ENCODE measurements around the gene KDM4C. TPM values are rescaled to one million over a fixed set of nuclear protein-coding genes. Genes with fewer than 3 reads are reported as not detected.

The KDM4C gene
- total RNA-seq, 4 donors from 2014 or later = 39.0 to 113 (median 43.9) TPM

- DNase-seq (ENCODE audit: low spot score in 2 of 2) = peak; percentile 68 to 81
- Histone ChIP-seq H3K4me1 (no peaks in the 10 kb centered on the region), H3K27ac (no peak overlapping the region), H3K4me3 (peak overlapping the region; percentile 39), H3K27me3 (no peaks in the 10 kb centered on the region), H3K36me3 (no peaks in the 10 kb centered on the region), H3K9me3 (no peaks in the 10 kb centered on the region)
- TF ChIP-seq EP300 (IDR thresholded peaks at IDR 0.05) (no peak), POLR2A (IDR thresholded peaks at IDR 0.05) (no peak), POLR2AphosphoS5 (IDR thresholded peaks at IDR 0.05) (no peak)
- TF ChIP-seq, protein P1, sequence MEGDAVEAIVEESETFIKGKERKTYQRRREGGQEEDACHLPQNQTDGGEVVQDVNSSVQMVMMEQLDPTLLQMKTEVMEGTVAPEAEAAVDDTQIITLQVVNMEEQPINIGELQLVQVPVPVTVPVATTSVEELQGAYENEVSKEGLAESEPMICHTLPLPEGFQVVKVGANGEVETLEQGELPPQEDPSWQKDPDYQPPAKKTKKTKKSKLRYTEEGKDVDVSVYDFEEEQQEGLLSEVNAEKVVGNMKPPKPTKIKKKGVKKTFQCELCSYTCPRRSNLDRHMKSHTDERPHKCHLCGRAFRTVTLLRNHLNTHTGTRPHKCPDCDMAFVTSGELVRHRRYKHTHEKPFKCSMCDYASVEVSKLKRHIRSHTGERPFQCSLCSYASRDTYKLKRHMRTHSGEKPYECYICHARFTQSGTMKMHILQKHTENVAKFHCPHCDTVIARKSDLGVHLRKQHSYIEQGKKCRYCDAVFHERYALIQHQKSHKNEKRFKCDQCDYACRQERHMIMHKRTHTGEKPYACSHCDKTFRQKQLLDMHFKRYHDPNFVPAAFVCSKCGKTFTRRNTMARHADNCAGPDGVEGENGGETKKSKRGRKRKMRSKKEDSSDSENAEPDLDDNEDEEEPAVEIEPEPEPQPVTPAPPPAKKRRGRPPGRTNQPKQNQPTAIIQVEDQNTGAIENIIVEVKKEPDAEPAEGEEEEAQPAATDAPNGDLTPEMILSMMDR (IDR thresholded peaks at IDR 0.05) = no peak
- WGBS = 32% methylated on average over 37 of the region's 61 CpGs
Measured at GRCh38 chr9:6715755-6716643, 41.8 kb upstream of the KDM4C start.

GRCh38 chr9:6716766-6717165 is 41.0 kb upstream of the KDM4C start:
- WGBS = 91% methylated on average over 9 of the region's 9 CpGs
- no peak for DNase-seq (ENCODE audit: low spot score in 2 of 2)
- TF ChIP-seq, protein P1 (IDR thresholded peaks at IDR 0.05) = no peak
- TF ChIP-seq POLR2A (IDR thresholded peaks at IDR 0.05) = no peak
- no peak for TF ChIP-seq EP300 (IDR thresholded peaks at IDR 0.05)
- TF ChIP-seq POLR2AphosphoS5 (IDR thresholded peaks at IDR 0.05) = no peak
- no peaks in the 10 kb centered on the region for H3K9me3 ChIP-seq
- no peak overlapping the region for H3K27ac ChIP-seq
- H3K4me3 ChIP-seq = peak overlapping the region; percentile 39
- H3K27me3 ChIP-seq = no peaks in the 10 kb centered on the region
- H3K36me3 ChIP-seq = no peaks in the 10 kb centered on the region
- no peaks in the 10 kb centered on the region for H3K4me1 ChIP-seq

DNA sequence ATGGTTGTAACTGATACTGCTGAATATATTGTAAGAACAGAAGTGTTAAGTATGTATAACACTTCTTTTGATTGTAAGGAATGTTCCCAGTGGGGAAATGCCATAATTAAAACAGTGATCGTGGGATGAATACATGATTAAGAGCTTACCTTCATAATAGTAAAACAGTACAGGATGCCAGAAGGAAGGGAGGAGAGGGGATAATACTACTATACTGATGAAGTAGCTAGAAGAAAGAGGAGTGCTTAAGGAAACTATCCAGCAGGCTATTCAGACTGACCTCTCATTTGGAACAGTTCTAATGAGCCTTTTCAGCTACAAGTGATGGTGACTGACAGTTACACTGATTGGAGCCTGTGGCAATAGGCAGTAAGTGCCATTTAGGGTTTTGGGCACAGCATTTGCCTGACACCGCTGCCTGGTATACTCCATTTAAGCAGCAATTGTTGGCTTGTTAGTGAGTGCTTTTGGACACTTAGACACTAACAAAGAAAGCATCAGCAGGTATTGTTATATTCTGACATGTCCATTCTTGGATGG is 33.8 kb upstream of the KDM4C start:
- Histone ChIP-seq H3K27ac (no peak overlapping the region), H3K4me3 (no peak overlapping the region), H3K36me3 (no peaks in the 10 kb centered on the region), H3K27me3 (no peaks in the 10 kb centered on the region), H3K4me1 (no peaks in the 10 kb centered on the region), H3K9me3 (no peaks in the 10 kb centered on the region)
- DNase-seq (ENCODE audit: low spot score in 2 of 2) = no peak
- 66% methylated on average over 2 of the region's 2 CpGs for WGBS
- TF ChIP-seq EP300 (IDR thresholded peaks at IDR 0.05) (no peak), POLR2A (IDR thresholded peaks at IDR 0.05) (no peak), POLR2AphosphoS5 (IDR thresholded peaks at IDR 0.05) (no peak)
- TF ChIP-seq, protein P1 (IDR thresholded peaks at IDR 0.05) = no peak

DNA sequence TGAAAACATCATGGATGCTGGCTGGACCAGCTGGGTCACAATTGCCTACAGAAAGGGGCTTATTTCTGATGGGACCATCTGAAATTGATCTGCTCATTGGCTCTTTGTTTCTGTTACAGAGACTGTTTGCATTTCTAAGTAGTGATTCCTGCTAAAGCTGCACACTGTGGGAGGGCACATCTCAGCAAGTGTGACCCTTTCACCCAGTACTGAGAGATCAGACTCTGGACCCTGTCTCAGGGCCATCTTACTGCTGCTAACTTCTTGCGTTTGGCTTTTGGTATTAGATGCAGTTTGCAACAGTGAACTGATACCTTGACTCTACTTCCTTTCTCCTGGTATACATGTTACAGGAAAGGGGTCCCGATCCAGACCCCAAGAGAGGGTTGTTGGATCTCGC is 24.5 kb upstream of the KDM4C start:
- H3K4me1 ChIP-seq = no peaks in the 10 kb centered on the region
- H3K9me3 ChIP-seq = no peaks in the 10 kb centered on the region
- TF ChIP-seq, protein P1 (IDR thresholded peaks at IDR 0.05) = no peak
- no peak for TF ChIP-seq EP300 (IDR thresholded peaks at IDR 0.05)
- no peak for TF ChIP-seq POLR2AphosphoS5 (IDR thresholded peaks at IDR 0.05)
- TF ChIP-seq POLR2A (IDR thresholded peaks at IDR 0.05) = no peak
- H3K27me3 ChIP-seq = no peaks in the 10 kb centered on the region
- H3K27ac ChIP-seq = no peak overlapping the region
- DNase-seq (ENCODE audit: low spot score in 2 of 2) = peak in 1 of 2 donors; percentile 2
- H3K4me3 ChIP-seq = no peak overlapping the region
- WGBS = 80% methylated on average over 3 of the region's 3 CpGs
- no peaks in the 10 kb centered on the region for H3K36me3 ChIP-seq

GRCh38 chr9:6733831-6734230 is 23.9 kb upstream of the KDM4C start:
- DNase-seq (ENCODE audit: low spot score in 2 of 2) = peak in 1 of 2 donors; percentile 0
- TF ChIP-seq, protein P1 (IDR thresholded peaks at IDR 0.05) = no peak
- TF ChIP-seq POLR2A (IDR thresholded peaks at IDR 0.05) (no peak), EP300 (IDR thresholded peaks at IDR 0.05) (no peak), POLR2AphosphoS5 (IDR thresholded peaks at IDR 0.05) (no peak)
- WGBS = 81% methylated on average over 6 of the region's 6 CpGs
- no peaks in the 10 kb centered on the region for H3K36me3 ChIP-seq
- no peaks in the 10 kb centered on the region for H3K27me3 ChIP-seq
- H3K4me3 ChIP-seq = no peak overlapping the region
- H3K27ac ChIP-seq = no peak overlapping the region
- no peaks in the 10 kb centered on the region for H3K9me3 ChIP-seq
- no peaks in the 10 kb centered on the region for H3K4me1 ChIP-seq
